CD4-positive, alpha-beta T cell treated with Interleukin-21 for 1 hour (primary cell): ENCODE measurements around the gene CFAP61.

Source experiments
- DNase-seq: peaks from one replicate; pipeline ENCODE4 v3.0.0-alpha.2; 2020

Gene CFAP61

DNA sequence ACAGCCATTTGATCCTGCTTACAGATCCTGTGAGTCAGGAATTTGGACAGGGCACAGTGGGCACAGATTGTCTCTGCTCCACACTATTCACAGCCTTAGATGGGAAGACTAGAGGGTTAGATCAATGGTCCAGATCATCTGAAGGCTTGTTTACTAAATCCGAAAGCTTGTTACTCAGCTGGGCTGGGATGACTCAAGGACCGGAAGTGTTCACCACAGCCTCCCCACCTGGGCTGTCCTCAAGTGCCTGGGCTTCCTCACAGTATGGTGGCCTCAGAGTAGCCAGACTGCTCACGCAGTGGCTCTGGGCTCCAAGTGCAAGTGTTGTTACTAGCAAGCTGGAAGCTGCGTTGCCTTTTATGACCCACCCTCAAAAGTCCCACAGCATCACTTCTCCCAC is 240.1 kb downstream of the CFAP61 start:
- DNase-seq = no peak

DNA sequence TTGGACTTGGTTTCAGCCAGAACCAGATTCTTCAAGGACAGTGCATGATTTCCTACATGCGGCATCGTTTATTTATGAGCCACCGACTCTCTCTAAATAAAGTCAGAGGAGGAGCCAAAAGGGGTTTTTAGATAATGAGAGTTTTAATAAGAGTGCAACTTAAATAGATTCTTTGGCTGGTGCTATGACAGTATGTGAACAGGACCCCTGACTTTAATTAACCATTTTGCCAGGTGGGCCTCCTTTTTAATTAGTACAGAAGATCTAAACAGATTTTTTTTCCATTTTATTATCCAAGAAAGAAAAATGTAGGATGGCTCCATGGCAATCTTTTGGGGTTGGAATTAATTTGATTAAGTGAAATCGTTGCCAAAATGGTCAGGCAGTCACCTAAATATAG is 240.8 kb downstream of the CFAP61 start:
- no peak for DNase-seq

DNA sequence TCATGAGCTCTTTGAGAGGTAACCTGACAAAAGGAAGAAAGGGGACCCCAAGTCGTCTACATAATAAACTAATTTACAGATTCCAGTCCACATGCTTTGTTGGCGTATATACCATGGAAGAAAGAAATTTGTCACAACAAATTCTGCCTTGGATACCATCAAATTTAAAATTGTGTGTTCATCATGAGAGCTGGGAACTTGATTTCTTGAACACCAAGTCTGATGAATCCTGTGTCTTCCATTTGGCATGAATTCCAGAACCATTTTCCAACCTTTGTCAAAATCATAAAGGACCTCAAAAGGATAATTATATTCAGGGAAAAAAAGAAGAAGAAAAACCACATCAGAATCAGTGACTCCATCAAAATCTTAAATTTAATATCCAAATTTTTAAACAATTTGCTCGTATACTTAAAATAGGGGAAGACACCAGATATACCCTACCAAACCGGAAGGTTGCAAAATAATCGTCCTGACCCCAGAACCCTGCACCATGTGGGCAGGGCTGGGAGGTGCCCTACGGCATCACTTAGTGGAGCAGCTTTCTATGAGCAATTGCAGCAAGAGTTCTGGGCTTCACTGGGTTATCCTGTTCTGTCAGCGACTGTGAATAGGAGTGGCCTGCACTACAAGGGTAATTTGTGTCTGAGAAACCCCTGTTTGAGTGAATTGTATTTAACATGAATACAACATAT is 241.5 kb downstream of the CFAP61 start:
- no peak for DNase-seq

DNA sequence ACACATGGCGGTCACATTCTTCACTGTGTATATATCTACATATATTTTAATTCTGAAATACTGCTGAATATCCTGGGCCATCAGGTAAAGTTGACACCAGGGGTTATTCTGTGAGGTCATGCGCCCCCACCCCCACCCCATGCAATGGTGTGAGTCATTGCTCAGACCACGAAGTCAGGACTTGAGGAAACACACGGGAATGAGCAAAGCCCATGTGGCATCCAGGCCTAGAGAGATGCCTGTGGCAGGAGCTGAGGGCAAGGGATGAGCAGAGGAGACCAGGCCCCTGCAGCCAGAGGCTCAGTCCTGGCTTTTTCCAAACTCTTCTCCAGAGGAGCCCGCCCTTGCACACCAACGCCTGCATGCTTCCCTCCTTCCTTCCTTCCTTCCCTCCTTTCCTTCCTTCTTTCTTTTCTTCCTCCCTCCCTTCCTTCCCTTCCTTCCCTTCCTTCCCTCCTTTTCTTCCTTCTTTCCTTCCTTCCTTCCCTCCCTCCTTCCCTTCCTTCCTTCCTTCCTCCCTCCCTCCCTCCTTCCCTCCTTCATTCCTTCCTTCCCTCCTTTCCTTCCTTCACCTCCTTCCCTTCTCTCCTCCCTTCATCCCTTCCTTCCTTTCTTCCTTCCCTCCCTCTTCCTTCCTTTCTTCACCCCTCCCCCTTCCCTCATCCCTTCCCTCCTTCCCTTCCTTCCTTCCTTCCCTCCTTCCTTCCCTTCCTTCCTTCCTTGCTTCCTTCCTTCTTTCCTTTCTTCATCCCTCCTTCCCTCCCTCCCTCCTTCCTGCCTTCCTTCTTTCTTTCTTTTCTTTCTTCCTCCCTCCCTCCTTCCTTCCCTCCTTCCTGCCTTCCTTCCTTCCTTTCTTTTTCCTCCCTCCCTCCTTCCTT is 243.5 kb downstream of the CFAP61 start:
- no peak for DNase-seq

DNA sequence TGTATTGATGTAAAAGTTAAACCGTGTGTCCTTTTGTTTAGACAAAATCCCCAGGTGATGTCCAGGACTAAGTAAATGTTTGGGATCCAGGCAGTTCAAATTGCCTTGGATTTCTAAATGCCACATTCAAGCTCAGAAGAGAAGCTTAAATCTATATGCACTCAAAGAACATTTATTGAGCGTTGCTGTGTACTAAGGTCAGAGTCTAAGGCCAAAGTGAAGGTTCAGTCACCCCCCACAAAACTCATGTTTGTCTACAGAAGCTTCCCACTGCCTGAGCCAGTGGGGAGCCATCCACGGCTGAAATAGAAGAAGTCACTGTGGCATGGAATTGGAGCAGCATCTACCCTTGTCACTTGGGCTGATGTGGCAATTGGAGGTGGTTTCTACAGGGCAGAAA is 244.8 kb downstream of the CFAP61 start:
- no peak for DNase-seq

GRCh38 chr20:20297752-20298151 is 245.4 kb downstream of the CFAP61 start:
- no peak for DNase-seq

DNA sequence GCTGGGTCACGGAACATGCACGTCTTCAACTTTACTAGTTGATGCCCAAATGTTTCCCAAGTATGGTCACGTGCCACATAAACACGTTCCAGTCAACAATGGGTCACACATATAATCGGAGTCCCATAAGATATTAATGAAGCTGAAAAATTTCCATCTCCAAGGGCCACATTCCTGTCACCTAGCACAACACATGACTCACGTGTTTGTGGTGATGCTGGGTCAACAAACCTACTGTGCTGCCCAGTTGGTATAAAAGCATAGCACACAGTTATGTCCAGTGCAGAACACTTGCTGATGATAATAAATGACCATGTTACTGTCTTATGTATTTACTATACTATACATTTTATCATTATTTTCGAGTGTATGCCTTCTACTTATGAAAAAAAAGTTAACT is 247.6 kb downstream of the CFAP61 start:
- no peak for DNase-seq

- no peak for DNase-seq
Measured at GRCh38 chr20:20303320-20303719, 251.0 kb downstream of the CFAP61 start.

GRCh38 chr20:20303742-20304141 is 251.4 kb downstream of the CFAP61 start:
- DNase-seq = no peak

- DNase-seq = no peak
Measured at GRCh38 chr20:20304942-20305341, 252.6 kb downstream of the CFAP61 start.

DNA sequence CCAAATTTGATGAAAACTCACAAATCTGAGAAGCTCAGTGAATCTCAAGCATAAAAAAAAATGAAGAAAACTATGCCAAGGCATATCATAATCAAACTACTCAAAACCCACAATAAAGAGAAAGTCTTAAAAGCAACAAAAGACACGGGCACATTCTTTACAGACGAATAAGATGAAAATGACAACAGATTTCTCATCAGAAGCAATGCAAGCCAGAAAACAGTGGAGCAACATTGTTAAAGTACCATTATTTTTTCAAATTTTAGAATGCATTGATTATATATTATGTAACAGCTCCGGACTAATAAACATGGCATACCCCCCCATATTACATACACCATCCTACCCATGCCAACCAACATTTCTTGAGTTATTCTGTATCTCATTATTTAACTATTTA is 260.2 kb downstream of the CFAP61 start:
- DNase-seq = no peak

DNA sequence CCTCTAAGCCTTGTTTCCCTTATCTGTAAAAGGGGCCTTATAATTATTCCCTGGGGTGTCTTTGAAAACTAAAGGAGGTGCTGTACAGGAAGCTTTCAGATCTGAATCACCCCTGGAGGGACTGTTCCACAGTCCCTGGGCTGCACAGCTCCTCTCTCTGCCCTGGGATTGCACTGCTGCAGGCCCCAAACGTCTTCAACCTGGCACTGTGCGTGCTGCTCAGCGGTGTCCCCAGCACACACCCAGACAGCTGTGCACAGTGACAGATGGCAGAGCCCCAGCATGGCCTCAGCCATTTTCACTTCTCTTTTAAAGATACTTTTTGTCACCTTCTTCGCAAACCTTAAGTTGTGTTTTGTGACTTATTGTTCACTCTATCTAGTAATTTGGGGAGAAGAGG is 264.9 kb downstream of the CFAP61 start:
- DNase-seq = no peak

GRCh38 chr20:20317621-20318364 is 265.5 kb downstream of the CFAP61 start:
- no peak for DNase-seq

DNA sequence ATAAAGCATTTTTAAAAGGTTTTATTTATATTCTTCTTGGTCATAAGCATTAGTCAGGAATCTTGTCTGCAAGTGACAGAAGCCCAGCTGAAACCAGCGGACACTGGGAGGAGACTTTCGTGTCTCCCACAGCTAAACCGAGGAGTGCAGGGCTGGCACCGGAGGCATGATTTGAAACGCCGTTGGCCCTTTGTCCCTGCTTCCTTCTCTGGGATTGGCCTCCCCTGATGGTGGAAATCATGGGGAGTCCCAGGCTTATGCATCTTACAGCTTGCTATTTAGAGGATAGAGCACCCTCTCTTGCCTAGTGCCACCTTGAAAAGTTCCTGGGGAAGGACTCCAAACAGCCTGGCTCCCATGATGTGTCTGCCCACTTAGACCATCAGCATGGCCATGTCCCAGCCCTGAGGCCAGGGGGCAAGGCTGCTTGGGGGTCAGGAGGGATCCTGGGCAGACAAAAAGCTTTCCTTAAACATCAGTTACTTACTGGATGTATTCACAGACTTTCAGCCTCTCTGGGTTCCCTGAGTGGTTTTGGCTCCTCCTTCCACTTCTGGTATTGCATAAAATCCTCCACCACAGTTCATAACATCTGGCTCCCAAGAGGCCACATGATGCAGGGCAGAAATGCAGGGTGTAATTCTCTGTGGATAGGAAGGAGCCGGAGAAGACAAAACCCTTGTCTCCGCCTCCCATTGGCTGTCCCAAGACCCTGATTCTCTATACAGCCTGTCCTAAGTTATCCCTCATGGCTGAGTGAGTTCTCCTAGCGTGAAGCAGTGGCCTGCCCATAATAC is 266.2 kb downstream of the CFAP61 start:
- DNase-seq = no peak

GRCh38 chr20:20321134-20321533 is 268.8 kb downstream of the CFAP61 start:
- DNase-seq = no peak

DNA sequence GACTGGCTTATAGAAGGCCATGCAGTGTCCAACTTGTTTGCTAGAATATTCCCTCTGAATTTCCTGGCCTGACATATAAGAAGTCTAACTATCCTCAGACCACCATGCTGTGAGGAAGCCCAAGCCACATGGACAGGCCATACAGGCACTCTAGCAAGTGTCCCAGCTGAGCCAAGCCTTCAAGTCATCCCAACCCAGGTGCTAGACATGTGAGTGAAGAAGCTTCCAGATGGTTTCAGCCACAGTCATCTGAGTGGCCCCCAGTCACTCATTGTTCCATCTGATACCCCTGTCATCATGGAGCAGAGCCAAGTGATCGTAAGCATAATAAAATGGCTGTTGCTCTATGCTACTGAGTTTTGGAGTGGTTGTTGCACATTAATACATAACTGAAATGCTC is 269.6 kb downstream of the CFAP61 start:
- no peak for DNase-seq

GRCh38 chr20:20322912-20323311 is 270.6 kb downstream of the CFAP61 start:
- no peak for DNase-seq

GRCh38 chr20:20327746-20328145 is 275.4 kb downstream of the CFAP61 start:
- no peak for DNase-seq

DNA sequence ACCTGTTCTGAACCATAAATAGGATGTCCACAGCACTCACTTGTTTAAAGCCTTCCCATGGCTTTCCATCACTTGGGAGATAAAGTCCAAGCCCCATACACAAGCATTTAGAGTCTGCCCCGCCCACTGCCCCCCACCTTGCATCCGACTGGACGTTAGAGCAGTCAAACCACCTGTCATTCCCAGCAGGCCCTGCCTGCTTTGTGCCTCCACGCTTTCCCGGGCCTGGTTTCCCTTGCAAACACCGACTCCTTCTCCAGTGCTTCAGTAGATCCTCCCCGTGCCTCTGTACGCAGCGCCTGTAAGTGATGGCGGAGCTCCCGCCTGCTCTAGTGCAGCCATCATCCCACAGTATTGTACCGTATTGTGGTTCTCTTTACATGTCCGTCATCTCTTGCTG is 277.2 kb downstream of the CFAP61 start:
- no peak for DNase-seq

GRCh38 chr20:20331156-20331555 is 278.8 kb downstream of the CFAP61 start:
- DNase-seq = no peak

DNA sequence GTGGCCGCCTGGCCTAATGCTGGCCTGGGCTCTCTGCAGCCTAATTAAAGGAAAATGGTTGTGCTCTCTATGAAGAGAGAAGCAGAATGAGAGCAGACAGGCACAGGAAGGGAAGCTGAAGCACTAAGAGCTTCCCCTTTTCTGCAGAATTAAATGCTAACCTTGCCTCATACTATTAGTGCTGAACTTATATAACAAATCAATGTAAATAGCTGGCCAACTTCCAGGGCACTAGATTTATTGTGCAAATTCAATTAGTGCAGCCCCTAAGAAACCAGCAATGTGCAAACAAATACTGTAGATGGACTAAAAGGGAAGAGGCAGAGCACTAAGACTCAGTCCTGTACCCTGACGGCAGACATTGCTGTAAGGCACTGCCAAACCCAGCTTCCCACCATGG is 279.5 kb downstream of the CFAP61 start:
- no peak for DNase-seq

DNA sequence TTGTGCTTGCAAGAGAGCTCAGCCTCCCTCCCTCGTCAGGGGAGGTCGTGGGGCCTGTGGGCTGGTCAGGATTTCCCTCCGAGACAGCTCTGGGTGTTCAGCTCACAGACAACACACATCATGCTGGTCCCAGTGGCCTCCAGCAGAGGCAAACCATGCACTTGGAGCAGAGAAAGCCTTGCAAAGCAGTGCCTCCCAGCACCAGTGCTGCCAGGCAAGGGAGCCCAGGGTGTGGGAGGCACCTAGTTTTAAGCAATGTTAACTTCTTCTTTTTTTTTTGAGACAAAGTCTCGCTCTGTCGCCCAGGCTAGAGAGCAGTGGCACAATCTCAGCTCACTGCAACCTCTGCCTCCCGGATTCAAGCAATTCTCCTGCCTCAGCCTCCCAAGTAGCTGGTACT is 281.5 kb downstream of the CFAP61 start:
- no peak for DNase-seq

DNA sequence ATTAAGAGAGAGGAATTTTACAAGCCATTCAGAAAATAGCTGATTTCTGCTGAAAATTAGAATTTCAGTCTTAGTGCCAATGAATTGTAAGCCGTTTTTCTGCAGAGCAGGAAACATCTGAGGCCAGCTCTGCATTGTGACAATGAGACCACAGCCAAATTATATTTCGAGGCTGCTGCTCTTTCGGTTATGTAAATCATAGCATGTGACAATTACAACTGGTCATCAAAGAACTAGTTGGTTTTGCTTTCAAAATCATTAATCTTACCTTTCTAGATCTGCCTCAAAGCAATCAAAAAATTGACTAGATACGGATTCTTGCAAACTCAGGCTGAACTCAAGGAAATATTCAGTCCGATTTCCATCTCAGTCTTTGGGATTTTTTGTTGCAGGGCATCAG is 282.2 kb downstream of the CFAP61 start:
- DNase-seq = no peak
